ENCODE measurements around the gene KCNIP1. TPM values are rescaled to one million over a fixed set of nuclear protein-coding genes. Genes with fewer than 3 reads are reported as not detected.

The KCNIP1 gene
- total RNA-seq, 1 donor from 2014 or later: not detected

DNA sequence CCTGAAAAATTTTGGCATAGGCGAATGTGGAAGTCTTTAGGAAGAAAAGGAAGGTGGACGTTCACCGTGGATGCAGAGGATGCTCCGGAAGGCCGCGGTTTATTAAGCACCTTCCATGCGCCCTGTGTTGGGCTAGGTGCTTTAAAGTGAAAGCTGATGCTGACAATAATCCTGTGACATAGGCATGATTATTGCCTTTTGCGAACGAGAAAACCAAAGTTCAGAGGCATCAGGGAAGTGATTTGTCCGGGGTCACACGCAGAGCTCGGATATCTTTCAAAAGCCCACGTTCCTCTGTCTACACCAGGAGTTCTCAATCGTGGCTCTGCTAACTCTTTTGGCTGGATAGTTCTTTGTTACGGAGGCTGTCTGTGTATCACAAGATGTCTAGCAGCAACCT, 267.7 kb downstream of the KCNIP1 start:
- TF ChIP-seq, protein P1, sequence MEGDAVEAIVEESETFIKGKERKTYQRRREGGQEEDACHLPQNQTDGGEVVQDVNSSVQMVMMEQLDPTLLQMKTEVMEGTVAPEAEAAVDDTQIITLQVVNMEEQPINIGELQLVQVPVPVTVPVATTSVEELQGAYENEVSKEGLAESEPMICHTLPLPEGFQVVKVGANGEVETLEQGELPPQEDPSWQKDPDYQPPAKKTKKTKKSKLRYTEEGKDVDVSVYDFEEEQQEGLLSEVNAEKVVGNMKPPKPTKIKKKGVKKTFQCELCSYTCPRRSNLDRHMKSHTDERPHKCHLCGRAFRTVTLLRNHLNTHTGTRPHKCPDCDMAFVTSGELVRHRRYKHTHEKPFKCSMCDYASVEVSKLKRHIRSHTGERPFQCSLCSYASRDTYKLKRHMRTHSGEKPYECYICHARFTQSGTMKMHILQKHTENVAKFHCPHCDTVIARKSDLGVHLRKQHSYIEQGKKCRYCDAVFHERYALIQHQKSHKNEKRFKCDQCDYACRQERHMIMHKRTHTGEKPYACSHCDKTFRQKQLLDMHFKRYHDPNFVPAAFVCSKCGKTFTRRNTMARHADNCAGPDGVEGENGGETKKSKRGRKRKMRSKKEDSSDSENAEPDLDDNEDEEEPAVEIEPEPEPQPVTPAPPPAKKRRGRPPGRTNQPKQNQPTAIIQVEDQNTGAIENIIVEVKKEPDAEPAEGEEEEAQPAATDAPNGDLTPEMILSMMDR (IDR thresholded peaks at IDR 0.05): no peak
- TF ChIP-seq POLR2AphosphoS5 (IDR thresholded peaks at IDR 0.05; ENCODE audit: insufficient read depth in 1 of 2, low read depth in 1 of 2) (no peak), POLR2A (IDR thresholded peaks at IDR 0.05) (no peak)
- intact Hi-C loops (cut with DNase I): no loop called here
- H3K27me3 ChIP-seq: no peaks in the 10 kb centered on the region

DNA sequence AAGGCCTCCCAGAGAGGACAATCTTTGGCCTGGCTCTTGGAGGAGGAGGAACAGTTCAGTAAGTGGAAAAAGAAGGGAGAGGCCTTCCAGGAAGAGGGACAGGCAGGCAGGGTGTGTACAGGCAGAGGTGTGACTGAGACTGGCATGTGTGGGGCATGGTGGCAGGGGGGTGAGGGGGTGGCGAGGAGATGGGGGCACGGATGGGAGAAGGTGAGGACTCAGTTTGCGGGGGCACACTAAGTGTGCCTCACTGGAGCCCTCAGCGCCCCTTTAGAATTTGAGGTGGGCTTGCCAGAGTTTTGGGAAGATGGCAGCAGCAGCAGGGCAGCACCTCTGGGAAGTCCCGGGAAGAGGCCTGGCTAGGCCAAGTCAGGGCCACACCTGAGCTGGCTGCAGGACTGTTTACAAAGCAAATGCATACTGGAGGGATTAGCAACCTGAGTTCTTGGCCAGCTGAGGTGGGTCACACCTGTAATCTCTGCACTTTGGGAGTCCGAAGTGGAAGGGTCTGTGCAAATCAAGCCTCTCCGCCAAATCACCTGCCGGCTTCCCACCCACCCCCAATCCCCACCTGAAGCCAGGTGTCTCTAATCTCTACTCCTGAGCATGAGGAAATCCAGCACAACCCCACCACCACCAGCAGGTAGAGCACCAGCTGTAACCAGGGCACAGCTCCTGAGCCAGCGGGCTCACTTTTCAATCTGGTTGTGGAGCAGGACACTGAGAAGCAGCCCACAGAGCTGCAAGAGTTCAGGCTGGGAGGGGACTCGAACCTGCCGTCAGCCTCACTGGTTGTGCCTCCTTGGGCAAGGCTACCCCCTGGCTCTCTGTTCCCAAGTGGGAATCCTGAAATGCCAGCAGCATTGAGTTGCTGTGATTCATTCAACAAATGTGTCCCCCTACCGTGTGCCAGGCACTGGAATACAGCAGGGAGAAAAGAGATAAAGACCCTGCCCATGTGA, 269.5 kb downstream of the KCNIP1 start:
- H3K27ac ChIP-seq: no peak overlapping the region
- no peaks in the 10 kb centered on the region for H3K4me1 ChIP-seq
- no peak overlapping the region for H3K4me3 ChIP-seq
- intact Hi-C loops (cut with DNase I): no loop called here
- no peaks in the 10 kb centered on the region for H3K9me3 ChIP-seq
- no peaks in the 10 kb centered on the region for H3K27me3 ChIP-seq
- H3K36me3 ChIP-seq: no peaks in the 10 kb centered on the region
- TF ChIP-seq POLR2AphosphoS5 (IDR thresholded peaks at IDR 0.05; ENCODE audit: insufficient read depth in 1 of 2, low read depth in 1 of 2) (no peak), POLR2A (IDR thresholded peaks at IDR 0.05) (no peak)
- TF ChIP-seq, protein P1 (IDR thresholded peaks at IDR 0.05): no peak
- no peak for DNase-seq (ENCODE audit: extremely low spot score in 2 of 2)

More for the DNA sequence above, 267.7 kb downstream of the KCNIP1 start:
- DNase-seq (ENCODE audit: extremely low spot score in 2 of 2): no peak
- Histone ChIP-seq H3K36me3 (no peaks in the 10 kb centered on the region), H3K27ac (no peak overlapping the region), H3K9me3 (no peaks in the 10 kb centered on the region), H3K4me3 (no peak overlapping the region), H3K4me1 (no peaks in the 10 kb centered on the region)

DNA sequence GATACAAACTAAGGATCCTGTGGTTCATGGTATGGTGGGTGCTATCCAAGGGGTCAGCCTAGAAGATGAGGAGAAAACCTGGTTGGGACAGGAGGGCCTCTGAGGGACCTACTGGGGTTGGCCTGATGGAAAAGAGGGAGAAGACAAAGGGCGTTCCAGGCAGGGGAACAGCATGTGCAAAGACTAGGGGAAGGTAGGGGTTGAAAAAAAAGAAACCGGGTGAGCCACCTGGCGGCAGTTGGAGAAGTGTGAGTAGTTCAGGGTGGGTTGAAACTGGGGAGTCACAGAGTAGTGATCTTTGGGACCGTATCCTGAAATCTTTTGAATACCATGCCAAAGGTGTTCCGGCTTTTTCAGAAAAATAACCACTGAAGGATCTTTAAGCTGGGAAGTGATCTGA, 271.0 kb downstream of the KCNIP1 start:
- H3K9me3 ChIP-seq: no peaks in the 10 kb centered on the region
- H3K4me1 ChIP-seq: no peaks in the 10 kb centered on the region
- no peak overlapping the region for H3K4me3 ChIP-seq
- TF ChIP-seq POLR2A (IDR thresholded peaks at IDR 0.05): no peak
- no peak for TF ChIP-seq POLR2AphosphoS5 (IDR thresholded peaks at IDR 0.05; ENCODE audit: insufficient read depth in 1 of 2, low read depth in 1 of 2)
- TF ChIP-seq, protein P1 (IDR thresholded peaks at IDR 0.05): no peak
- no peaks in the 10 kb centered on the region for H3K36me3 ChIP-seq
- intact Hi-C loops (cut with DNase I): no loop called here
- H3K27ac ChIP-seq: no peak overlapping the region
- DNase-seq (ENCODE audit: extremely low spot score in 2 of 2): no peak
- H3K27me3 ChIP-seq: no peaks in the 10 kb centered on the region

DNA sequence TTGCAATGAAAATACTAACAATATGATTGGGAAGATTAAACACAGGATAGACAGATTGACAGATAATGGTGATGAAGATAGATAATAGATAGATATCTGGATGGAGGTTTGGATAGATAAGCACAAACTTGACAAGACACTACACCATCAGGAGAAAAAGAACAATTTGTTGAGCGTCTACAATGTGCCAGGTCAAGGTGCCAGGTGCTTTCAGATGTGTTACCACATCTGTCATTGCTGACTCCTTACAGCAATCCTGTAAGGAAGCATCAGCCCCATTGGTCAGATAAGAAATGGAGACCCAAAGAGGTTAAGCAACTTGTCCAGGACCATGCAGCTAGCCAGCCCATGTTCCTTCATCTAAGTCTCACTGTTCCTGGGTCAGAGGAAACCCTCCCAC, 278.1 kb downstream of the KCNIP1 start:
- Histone ChIP-seq H3K4me3 (no peak overlapping the region), H3K4me1 (peaks cover 6% of the 10 kb centered on the region), H3K36me3 (no peaks in the 10 kb centered on the region), H3K9me3 (no peaks in the 10 kb centered on the region), H3K27ac (no peak overlapping the region), H3K27me3 (no peaks in the 10 kb centered on the region)
- DNase-seq (ENCODE audit: extremely low spot score in 2 of 2): no peak
- TF ChIP-seq POLR2A (IDR thresholded peaks at IDR 0.05): no peak
- intact Hi-C loops (cut with DNase I): no loop called here

DNA sequence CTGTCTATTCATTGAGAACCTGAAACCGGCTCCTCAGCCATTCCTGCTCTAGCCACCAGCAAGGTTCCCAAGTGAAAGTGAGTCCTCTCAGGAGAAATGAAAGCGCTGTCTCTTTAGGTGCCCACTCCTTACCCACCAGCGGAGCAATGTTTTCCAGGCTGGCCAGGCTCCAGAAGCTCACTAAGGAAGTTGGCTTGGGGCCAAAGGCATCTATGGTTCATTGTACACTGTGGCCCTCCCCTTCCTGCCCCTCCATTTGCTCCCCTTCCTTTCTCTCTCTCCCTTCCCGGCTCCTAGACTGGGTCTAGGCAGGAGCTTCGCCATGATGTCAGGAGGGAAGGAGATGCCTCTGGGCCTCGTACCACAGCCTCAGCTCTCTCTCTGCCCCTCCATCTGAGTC, 278.6 kb downstream of the KCNIP1 start:
- Histone ChIP-seq H3K27ac (no peak overlapping the region), H3K27me3 (no peaks in the 10 kb centered on the region), H3K9me3 (no peaks in the 10 kb centered on the region), H3K4me1 (peaks cover 6% of the 10 kb centered on the region), H3K4me3 (no peak overlapping the region), H3K36me3 (no peaks in the 10 kb centered on the region)
- DNase-seq (ENCODE audit: extremely low spot score in 2 of 2): no peak
- intact Hi-C loops (cut with DNase I): no loop called here
- TF ChIP-seq POLR2AphosphoS5 (IDR thresholded peaks at IDR 0.05; ENCODE audit: insufficient read depth in 1 of 2, low read depth in 1 of 2) (no peak), POLR2A (IDR thresholded peaks at IDR 0.05) (no peak)
- TF ChIP-seq, protein P1 (IDR thresholded peaks at IDR 0.05): no peak
